Measurements from ENCODE around the gene MYO1D. TPM values are rescaled to one million over a fixed set of nuclear protein-coding genes. Genes with fewer than 3 reads are reported as not detected.
A peak's percentile ranks its signal among the peaks of the same experiment; 100 is the strongest.

The MYO1D gene
- total RNA-seq, 1 donor from 2014 or later, result 24.9 TPM

- no peak overlapping the region for H3K4me3 Mint-ChIP-seq
These were observed 183.6 kb downstream of the MYO1D start for GRCh38 chr17:32693194-32693897.

GRCh38 chr17:32692179-32692578 is 184.7 kb downstream of the MYO1D start:
- no peaks in the 10 kb centered on the region for H3K36me3 Mint-ChIP-seq
- no peaks in the 10 kb centered on the region for H3K4me1 Mint-ChIP-seq (ENCODE audit: unreplicated experiment)
- H3K27me3 Mint-ChIP-seq, result no peaks in the 10 kb centered on the region
- no peak overlapping the region for H3K4me3 Mint-ChIP-seq
- H3K9me3 Mint-ChIP-seq, result peaks cover 4% of the 10 kb centered on the region
- no peak overlapping the region for H3K27ac Mint-ChIP-seq
- DNase-seq (ENCODE audit: extremely low spot score, unreplicated experiment), result no peak
- TF ChIP-seq CTCF (conservative IDR thresholded peaks at IDR 0.05), result no peak

More at GRCh38 chr17:32693194-32693897, 183.6 kb downstream of the MYO1D start:
- Mint-ChIP-seq H3K36me3 (no peaks in the 10 kb centered on the region), H3K9me3 (peaks cover 4% of the 10 kb centered on the region), H3K27me3 (no peaks in the 10 kb centered on the region), H3K27ac (no peak overlapping the region), H3K4me1 (ENCODE audit: unreplicated experiment) (no peaks in the 10 kb centered on the region)
- TF ChIP-seq CTCF (conservative IDR thresholded peaks at IDR 0.05), result no peak
- no peak for DNase-seq (ENCODE audit: extremely low spot score, unreplicated experiment)

GRCh38 chr17:32689348-32689747 is 187.6 kb downstream of the MYO1D start:
- no peak for TF ChIP-seq CTCF (conservative IDR thresholded peaks at IDR 0.05)
- Mint-ChIP-seq H3K36me3 (no peaks in the 10 kb centered on the region), H3K9me3 (no peaks in the 10 kb centered on the region), H3K27me3 (no peaks in the 10 kb centered on the region), H3K4me1 (ENCODE audit: unreplicated experiment) (no peaks in the 10 kb centered on the region), H3K27ac (no peak overlapping the region), H3K4me3 (no peak overlapping the region)
- no peak for DNase-seq (ENCODE audit: extremely low spot score, unreplicated experiment)

- H3K27me3 Mint-ChIP-seq, result no peaks in the 10 kb centered on the region
- no peaks in the 10 kb centered on the region for H3K9me3 Mint-ChIP-seq
- no peak for TF ChIP-seq CTCF (conservative IDR thresholded peaks at IDR 0.05)
- H3K27ac Mint-ChIP-seq, result no peak overlapping the region
- no peak overlapping the region for H3K4me3 Mint-ChIP-seq
- no peaks in the 10 kb centered on the region for H3K4me1 Mint-ChIP-seq (ENCODE audit: unreplicated experiment)
- no peaks in the 10 kb centered on the region for H3K36me3 Mint-ChIP-seq
- no peak for DNase-seq (ENCODE audit: extremely low spot score, unreplicated experiment)
These were observed 188.7 kb downstream of the MYO1D start for GRCh38 chr17:32688221-32688620.

GRCh38 chr17:32684087-32684958 is 192.6 kb downstream of the MYO1D start:
- Mint-ChIP-seq H3K27me3 (no peaks in the 10 kb centered on the region), H3K4me1 (ENCODE audit: unreplicated experiment) (no peaks in the 10 kb centered on the region), H3K27ac (no peak overlapping the region), H3K36me3 (no peaks in the 10 kb centered on the region), H3K9me3 (no peaks in the 10 kb centered on the region), H3K4me3 (peak overlapping the region; percentile 39)
- no peak for DNase-seq (ENCODE audit: extremely low spot score, unreplicated experiment)
- TF ChIP-seq CTCF (conservative IDR thresholded peaks at IDR 0.05), result no peak
